Epithelial cell of proximal tubule (primary cell): ENCODE measurements around the gene ST7. TPM values are rescaled to one million over a fixed set of nuclear protein-coding genes. Genes with fewer than 3 reads are reported as not detected.

Experiments used
- DNase-seq: peaks from one replicate; pipeline ENCODE4 v3.0.0-alpha.2; 2011; ENCODE audit warnings: low read depth
- H3K4me3 ChIP-seq: 2 replicates; pipeline ENCODE4 v1.5.1; 2011; ENCODE audit warnings: low read depth, mild to moderate bottlenecking, low read length
- total RNA-seq: library from RNA; depleted of rRNA; stranded (reverse); fragments of >200 nt; gene quantifications from 2 replicates; pipeline ENCODE4 v1.2.3, GENCODE V29; 2015
- TF ChIP-seq, protein P1 (sequence below): conservative IDR thresholded peaks from 2 replicates; pipeline ENCODE4 v1.5.1; 2012; ENCODE audit warnings: low read depth, mild to moderate bottlenecking, low read length

ST7 gene
- total RNA-seq, 1 donor from 2014 or later: 19.4 TPM

- no peak overlapping the region for H3K4me3 ChIP-seq
- TF ChIP-seq, protein P1, sequence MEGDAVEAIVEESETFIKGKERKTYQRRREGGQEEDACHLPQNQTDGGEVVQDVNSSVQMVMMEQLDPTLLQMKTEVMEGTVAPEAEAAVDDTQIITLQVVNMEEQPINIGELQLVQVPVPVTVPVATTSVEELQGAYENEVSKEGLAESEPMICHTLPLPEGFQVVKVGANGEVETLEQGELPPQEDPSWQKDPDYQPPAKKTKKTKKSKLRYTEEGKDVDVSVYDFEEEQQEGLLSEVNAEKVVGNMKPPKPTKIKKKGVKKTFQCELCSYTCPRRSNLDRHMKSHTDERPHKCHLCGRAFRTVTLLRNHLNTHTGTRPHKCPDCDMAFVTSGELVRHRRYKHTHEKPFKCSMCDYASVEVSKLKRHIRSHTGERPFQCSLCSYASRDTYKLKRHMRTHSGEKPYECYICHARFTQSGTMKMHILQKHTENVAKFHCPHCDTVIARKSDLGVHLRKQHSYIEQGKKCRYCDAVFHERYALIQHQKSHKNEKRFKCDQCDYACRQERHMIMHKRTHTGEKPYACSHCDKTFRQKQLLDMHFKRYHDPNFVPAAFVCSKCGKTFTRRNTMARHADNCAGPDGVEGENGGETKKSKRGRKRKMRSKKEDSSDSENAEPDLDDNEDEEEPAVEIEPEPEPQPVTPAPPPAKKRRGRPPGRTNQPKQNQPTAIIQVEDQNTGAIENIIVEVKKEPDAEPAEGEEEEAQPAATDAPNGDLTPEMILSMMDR: no peak
- no peak for DNase-seq
Observed at GRCh38 chr7:117065571-117066150, 112.4 kb downstream of the ST7 start.

GRCh38 chr7:117066668-117067067 is 113.4 kb downstream of the ST7 start:
- no peak overlapping the region for H3K4me3 ChIP-seq
- TF ChIP-seq, protein P1: no peak
- no peak for DNase-seq

GRCh38 chr7:117067340-117067739 is 114.0 kb downstream of the ST7 start:
- H3K4me3 ChIP-seq: no peak overlapping the region

GRCh38 chr7:117068511-117069145 is 115.3 kb downstream of the ST7 start:
- H3K4me3 ChIP-seq: peak overlapping the region; percentile 7
- DNase-seq: no peak
- TF ChIP-seq, protein P1: no peak

More at GRCh38 chr7:117067340-117067739, 114.0 kb downstream of the ST7 start:
- TF ChIP-seq, protein P1: no peak
- DNase-seq: no peak

GRCh38 chr7:117069379-117069778 is 116.1 kb downstream of the ST7 start:
- H3K4me3 ChIP-seq: no peak overlapping the region
- TF ChIP-seq, protein P1: no peak
- DNase-seq: no peak

- H3K4me3 ChIP-seq: no peak overlapping the region
- no peak for DNase-seq
- TF ChIP-seq, protein P1: no peak
Observed at GRCh38 chr7:117071551-117071950, 118.2 kb downstream of the ST7 start.
